IPS-20b (cell line): ENCODE results near the gene SNX9.

Experiments used
- H3K27ac ChIP-seq: one replicate; pipeline ENCODE4 v1.5.1; 2013; ENCODE audit warnings: low read length
- H3K27me3 ChIP-seq: 2 replicates; pipeline ENCODE4 v1.6.1; 2013; ENCODE audit warnings: mild to moderate bottlenecking, low read length, inconsistent platforms; ENCODE audit not compliant: insufficient read depth
- H3K36me3 ChIP-seq: 2 replicates; pipeline ENCODE4 v1.6.1; 2013; ENCODE audit warnings: low read depth, mild to moderate bottlenecking, inconsistent platforms, low read length, moderate library complexity; ENCODE audit not compliant: insufficient read depth
- H3K4me1 ChIP-seq: 2 replicates; pipeline ENCODE4 v1.6.1; 2013; ENCODE audit warnings: mild to moderate bottlenecking, control low read depth, inconsistent platforms, low read length, moderate library complexity; ENCODE audit not compliant: insufficient read depth
- H3K4me3 ChIP-seq: 2 replicates; pipeline ENCODE4 v1.5.1; 2013; ENCODE audit warnings: mild to moderate bottlenecking, low read length, inconsistent platforms
- H3K9ac ChIP-seq: 2 replicates; pipeline ENCODE4 v1.6.1; 2013; ENCODE audit warnings: low read depth, mild to moderate bottlenecking, inconsistent platforms, low read length, moderate library complexity
- H3K9me3 ChIP-seq: 2 replicates; pipeline ENCODE4 v1.6.1; 2013; ENCODE audit warnings: mild to moderate bottlenecking, low read depth, low read length, inconsistent platforms; ENCODE audit not compliant: insufficient read depth

The SNX9 gene

GRCh38 chr6:157806131-157806855, 16.8 kb upstream of the SNX9 start:
- H3K4me3 ChIP-seq = no peak overlapping the region
- no peaks in the 10 kb centered on the region for H3K36me3 ChIP-seq
- no peak overlapping the region for H3K27ac ChIP-seq
- H3K9me3 ChIP-seq = peaks cover 4% of the 10 kb centered on the region
- H3K9ac ChIP-seq = no peak overlapping the region
- H3K27me3 ChIP-seq = no peaks in the 10 kb centered on the region
- no peaks in the 10 kb centered on the region for H3K4me1 ChIP-seq

GRCh38 chr6:157806856-157807215, 16.2 kb upstream of the SNX9 start:
- Histone ChIP-seq H3K4me1 (no peaks in the 10 kb centered on the region), H3K27ac (no peak overlapping the region), H3K9me3 (peaks cover 4% of the 10 kb centered on the region), H3K9ac (no peak overlapping the region), H3K27me3 (no peaks in the 10 kb centered on the region), H3K4me3 (no peak overlapping the region), H3K36me3 (no peaks in the 10 kb centered on the region)

GRCh38 chr6:157808405-157808950, 14.6 kb upstream of the SNX9 start:
- Histone ChIP-seq H3K27ac (no peak overlapping the region), H3K36me3 (no peaks in the 10 kb centered on the region), H3K9ac (no peak overlapping the region), H3K9me3 (peaks cover 4% of the 10 kb centered on the region), H3K27me3 (no peaks in the 10 kb centered on the region), H3K4me3 (no peak overlapping the region), H3K4me1 (no peaks in the 10 kb centered on the region)

GRCh38 chr6:157809613-157810012, 13.4 kb upstream of the SNX9 start:
- Histone ChIP-seq H3K27me3 (no peaks in the 10 kb centered on the region), H3K4me1 (no peaks in the 10 kb centered on the region), H3K27ac (no peak overlapping the region), H3K9me3 (peaks cover 4% of the 10 kb centered on the region), H3K9ac (no peak overlapping the region), H3K36me3 (no peaks in the 10 kb centered on the region), H3K4me3 (no peak overlapping the region)

GRCh38 chr6:157811137-157811475, 11.9 kb upstream of the SNX9 start:
- Histone ChIP-seq H3K4me3 (no peak overlapping the region), H3K9ac (no peak overlapping the region), H3K36me3 (no peaks in the 10 kb centered on the region), H3K27ac (no peak overlapping the region), H3K9me3 (peaks cover 4% of the 10 kb centered on the region), H3K27me3 (no peaks in the 10 kb centered on the region), H3K4me1 (no peaks in the 10 kb centered on the region)

DNA sequence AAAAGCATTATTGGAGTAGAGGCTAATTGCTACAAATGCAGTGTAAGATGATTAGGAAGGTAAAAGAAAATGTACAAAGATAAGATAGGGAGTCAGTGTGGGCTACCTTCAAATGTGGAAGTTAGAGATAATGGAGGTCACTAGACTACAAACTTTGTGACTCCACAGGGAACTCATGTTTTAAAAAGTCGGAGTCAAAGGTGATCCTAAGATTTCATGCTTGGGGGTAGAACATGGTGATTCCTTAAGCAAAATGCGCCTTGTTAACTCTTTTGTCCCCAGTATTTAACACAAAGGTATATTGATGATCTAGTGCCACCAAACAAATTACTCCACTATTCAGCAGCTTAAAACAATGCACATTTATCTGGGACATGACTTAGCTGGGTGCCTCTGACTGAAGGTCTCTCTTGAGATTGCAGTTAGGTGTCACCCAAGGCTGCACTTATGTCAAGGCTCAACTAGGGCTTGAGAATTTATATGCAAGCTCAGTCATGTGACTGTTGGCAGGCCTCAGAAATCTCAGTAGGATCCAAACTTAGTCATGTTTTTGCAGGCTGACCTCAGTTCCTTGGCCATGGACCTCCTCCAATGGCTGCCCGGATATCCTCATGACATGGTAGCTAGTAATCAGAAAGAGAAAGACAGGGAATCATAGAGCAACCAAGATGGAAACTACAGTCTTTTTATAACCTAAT, 11.4 kb upstream of the SNX9 start:
- Histone ChIP-seq H3K4me1 (no peaks in the 10 kb centered on the region), H3K9ac (no peak overlapping the region), H3K27ac (no peak overlapping the region), H3K9me3 (peaks cover 4% of the 10 kb centered on the region), H3K27me3 (no peaks in the 10 kb centered on the region), H3K36me3 (no peaks in the 10 kb centered on the region), H3K4me3 (no peak overlapping the region)

DNA sequence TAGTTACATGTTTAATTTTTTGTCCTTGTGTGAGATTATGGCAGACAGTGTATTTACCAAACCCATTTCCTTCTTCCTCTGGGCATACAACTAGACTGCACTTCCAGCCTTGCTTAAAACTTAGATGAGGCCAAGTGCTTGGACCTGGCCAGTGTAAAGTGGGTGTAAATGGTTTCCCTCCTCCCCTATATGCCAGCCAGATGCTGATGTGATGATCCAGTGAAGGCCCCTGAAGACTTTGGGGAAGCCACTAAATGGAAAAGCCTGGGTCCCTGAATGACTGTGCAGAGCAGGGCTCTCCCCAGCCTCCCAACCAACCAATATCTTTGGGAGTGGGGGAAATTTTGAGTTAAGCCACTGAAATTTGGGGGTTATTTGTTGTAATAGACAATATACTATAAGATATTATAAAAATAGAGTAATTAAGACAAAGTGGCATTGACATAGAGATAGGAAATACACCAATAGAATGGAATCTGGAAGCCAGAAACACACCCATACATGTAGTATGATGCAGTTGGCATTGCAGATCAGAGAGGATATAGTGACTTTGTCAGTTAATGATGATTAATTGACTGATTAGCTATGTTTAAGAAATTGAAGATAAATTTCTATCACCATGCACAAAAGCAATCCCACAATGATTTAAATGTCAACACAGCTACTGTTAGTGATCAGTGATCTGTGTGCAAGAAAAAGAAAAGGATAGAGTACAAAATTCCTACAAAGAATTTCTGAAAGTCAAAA, 10.4 kb upstream of the SNX9 start:
- H3K27ac ChIP-seq = no peak overlapping the region

DNA sequence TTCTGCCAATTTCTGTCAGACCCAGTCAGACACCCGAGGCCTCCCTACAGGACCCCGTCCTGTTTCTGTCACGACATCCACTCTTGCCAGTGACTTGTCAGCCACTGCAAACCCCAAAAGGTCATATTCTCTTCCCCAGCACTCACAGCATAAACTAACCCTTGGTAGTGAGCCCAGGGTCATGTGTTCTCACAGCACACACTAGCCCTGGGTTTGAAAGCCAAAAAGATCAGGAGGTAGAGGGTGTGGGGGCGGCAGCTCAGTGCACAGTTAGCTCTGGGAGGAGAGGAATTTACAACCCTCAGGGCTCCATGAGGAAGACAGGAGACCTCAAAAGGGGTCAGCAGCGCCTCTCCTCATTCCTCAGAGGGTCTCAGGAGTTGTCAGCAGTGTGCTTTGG, 9.9 kb upstream of the SNX9 start:
- Histone ChIP-seq H3K27me3 (no peaks in the 10 kb centered on the region), H3K4me3 (no peak overlapping the region), H3K9ac (no peak overlapping the region), H3K36me3 (no peaks in the 10 kb centered on the region), H3K9me3 (peaks cover 4% of the 10 kb centered on the region), H3K27ac (no peak overlapping the region), H3K4me1 (no peaks in the 10 kb centered on the region)

More for the DNA sequence above, 10.4 kb upstream of the SNX9 start:
- Histone ChIP-seq H3K9ac (no peak overlapping the region), H3K9me3 (peaks cover 4% of the 10 kb centered on the region), H3K36me3 (no peaks in the 10 kb centered on the region), H3K4me1 (no peaks in the 10 kb centered on the region), H3K4me3 (no peak overlapping the region), H3K27me3 (no peaks in the 10 kb centered on the region)

DNA sequence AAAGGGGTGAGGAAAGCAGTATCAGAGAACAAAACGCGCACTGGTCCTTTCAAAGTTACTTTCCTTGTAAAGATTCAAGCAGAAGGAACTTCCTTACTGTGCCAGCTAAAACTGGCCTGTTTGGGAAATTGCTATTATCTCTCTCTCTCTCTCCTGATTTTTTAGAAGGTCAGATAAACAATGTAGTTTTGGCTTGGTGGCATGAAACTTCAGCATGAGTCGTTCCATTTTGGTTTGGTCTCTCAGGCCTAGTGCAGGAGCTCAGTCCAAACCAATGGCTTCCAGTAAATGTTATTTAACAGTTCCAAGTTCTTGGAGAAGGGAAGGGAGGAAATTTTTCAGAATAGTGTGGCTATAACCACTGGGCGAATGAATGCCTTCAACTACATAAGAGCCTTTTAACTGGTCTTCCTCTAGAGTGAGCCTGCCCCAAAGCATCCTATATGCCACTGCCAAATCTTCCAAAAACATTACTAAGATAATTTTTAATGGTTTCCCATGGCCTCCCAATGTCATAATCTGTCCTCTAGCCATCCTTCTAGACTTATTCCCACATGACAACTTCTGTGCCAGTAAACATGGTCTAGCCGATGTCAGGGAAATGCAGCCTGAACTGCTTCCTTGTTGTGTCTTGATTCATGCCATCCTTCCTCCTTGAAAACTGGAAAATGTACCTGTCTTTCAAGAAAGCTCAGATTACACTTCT, 9.1 kb upstream of the SNX9 start:
- H3K36me3 ChIP-seq = no peaks in the 10 kb centered on the region
- H3K27ac ChIP-seq = no peak overlapping the region

DNA sequence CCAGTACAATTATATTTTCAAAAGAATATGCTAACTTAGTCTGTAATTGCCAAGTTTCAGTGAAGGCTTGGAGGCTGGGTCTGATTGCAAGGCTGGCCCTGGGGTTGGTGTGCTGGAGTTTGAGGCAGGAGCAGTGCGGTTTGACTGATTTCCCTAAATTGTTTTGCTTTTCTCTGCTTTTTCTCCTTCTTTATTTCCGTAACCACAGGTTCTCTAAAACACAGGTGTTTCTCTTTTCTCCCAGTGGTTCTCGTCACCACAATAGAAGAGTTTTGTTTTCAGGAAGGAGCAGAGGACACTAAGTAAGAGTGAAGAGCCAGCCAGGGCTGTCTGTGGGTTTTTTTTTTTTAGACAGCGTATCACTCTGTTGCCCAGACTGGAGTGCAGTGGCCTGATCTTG, 8.2 kb upstream of the SNX9 start:
- no peaks in the 10 kb centered on the region for H3K9me3 ChIP-seq
- no peak overlapping the region for H3K27ac ChIP-seq
- no peak overlapping the region for H3K4me3 ChIP-seq
- peaks cover 7% of the 10 kb centered on the region; the same call in 1 of the 2 replicates for H3K4me1 ChIP-seq
- no peaks in the 10 kb centered on the region; the same call in 1 of the 2 replicates for H3K27me3 ChIP-seq
- H3K36me3 ChIP-seq = no peaks in the 10 kb centered on the region
- H3K9ac ChIP-seq = no peak overlapping the region

More for the DNA sequence above, 9.1 kb upstream of the SNX9 start:
- no peaks in the 10 kb centered on the region; the same call in 1 of the 2 replicates for H3K27me3 ChIP-seq
- H3K4me3 ChIP-seq = no peak overlapping the region
- H3K9ac ChIP-seq = no peak overlapping the region
- no peaks in the 10 kb centered on the region for H3K9me3 ChIP-seq
- no peaks in the 10 kb centered on the region for H3K4me1 ChIP-seq

GRCh38 chr6:157821342-157822033, 1.6 kb upstream of the SNX9 start:
- H3K4me1 ChIP-seq = peaks cover 12% of the 10 kb centered on the region; the same call in 1 of the 2 replicates
- no peak overlapping the region for H3K4me3 ChIP-seq
- H3K27ac ChIP-seq = no peak overlapping the region
- H3K9me3 ChIP-seq = no peaks in the 10 kb centered on the region
- H3K9ac ChIP-seq = no peak overlapping the region
- H3K36me3 ChIP-seq = no peaks in the 10 kb centered on the region
- H3K27me3 ChIP-seq = peaks cover 11% of the 10 kb centered on the region
